Keratinocyte (primary cell): Measurements from ENCODE around the gene ABCC8. TPM values are rescaled to one million over a fixed set of nuclear protein-coding genes. Genes with fewer than 3 reads are reported as not detected.
A peak's percentile ranks its signal among the peaks of the same experiment; 100 is the strongest.

Experiments
- DNase-seq: peaks from one replicate; pipeline ENCODE4 v3.0.0-alpha.2; 2011; ENCODE audit warnings: low read depth, missing footprints, low spot score
- FAIRE-seq: peaks from 2 replicates; lab custom pipeline; 2011; peaks lifted over from hg19 to GRCh38; lab: Jason Lieb, UNC
- H2AFZ ChIP-seq: 2 replicates; pipeline ENCODE4 v1.6.0; 2012; ENCODE audit warnings: low read length, control low read depth, inconsistent platforms; ENCODE audit not compliant: control insufficient read depth
- H3K27ac ChIP-seq: 2 replicates; pipeline ENCODE4 v1.5.1; 2011; ENCODE audit warnings: low read length; ENCODE audit not compliant: control insufficient read depth, insufficient read depth
- H3K27me3 ChIP-seq: 3 replicates; pipeline ENCODE4 v1.6.0; 2011; ENCODE audit warnings: low read length; ENCODE audit not compliant: control insufficient read depth, insufficient read depth; ENCODE audit errors: extremely low read depth
- H3K36me3 ChIP-seq, 2 experiments: 2 replicates in 1 of 2; 3 replicates in 1 of 2; pipeline ENCODE4 v1.5.1; 2011; ENCODE audit warnings: low read length in 2 of 2, mild to moderate bottlenecking in 1 of 2; ENCODE audit not compliant: control insufficient read depth in 2 of 2, insufficient read depth in 2 of 2; ENCODE audit errors: extremely low read depth in 1 of 2
- H3K4me1 ChIP-seq: 3 replicates; pipeline ENCODE4 v1.5.1; 2011; ENCODE audit warnings: low read length; ENCODE audit not compliant: control insufficient read depth, insufficient read depth; ENCODE audit errors: extremely low read depth
- H3K4me2 ChIP-seq: 3 replicates; pipeline ENCODE4 v1.6.0; 2011; ENCODE audit warnings: low read depth, low read length; ENCODE audit not compliant: control insufficient read depth, insufficient read depth; ENCODE audit errors: extremely low read depth
- H3K4me3 ChIP-seq, 3 experiments: fragments of 200-600 bp in 1 of 3; sonication (generic) in 1 of 3; 2 replicates in 2 of 3; 3 replicates in 1 of 3; pipeline ENCODE4 v1.5.1; 2011 to 2016; ENCODE audit warnings: low read length in 3 of 3, mild to moderate bottlenecking in 3 of 3, control low read depth in 2 of 3, inconsistent platforms in 1 of 3, low read depth in 1 of 3, mixed read lengths in 1 of 3, mixed run types in 1 of 3, moderate library complexity in 1 of 3; ENCODE audit not compliant: control insufficient read depth in 2 of 3, insufficient read depth in 2 of 3; ENCODE audit errors: extremely low read depth in 1 of 3
- H3K79me2 ChIP-seq: 2 replicates; pipeline ENCODE4 v1.6.0; 2012; ENCODE audit warnings: low read length; ENCODE audit not compliant: control insufficient read depth, insufficient read depth
- H3K9ac ChIP-seq: 3 replicates; pipeline ENCODE4 v1.6.0; 2011; ENCODE audit warnings: low read length; ENCODE audit not compliant: control insufficient read depth, insufficient read depth; ENCODE audit errors: extremely low read depth
- H3K9me1 ChIP-seq: 3 replicates; pipeline ENCODE4 v1.6.0; 2011; ENCODE audit warnings: low read length; ENCODE audit not compliant: control insufficient read depth, insufficient read depth; ENCODE audit errors: extremely low read depth
- H3K9me3 ChIP-seq: 2 replicates; pipeline ENCODE4 v1.5.1; 2012; ENCODE audit warnings: low read depth, low read length; ENCODE audit not compliant: control insufficient read depth
- H4K20me1 ChIP-seq: 3 replicates; pipeline ENCODE4 v1.6.0; 2011; ENCODE audit warnings: low read length; ENCODE audit not compliant: control insufficient read depth, insufficient read depth; ENCODE audit errors: extremely low read depth
- EZH2 ChIP-seq: IDR thresholded peaks from one replicate; pipeline ENCODE4 v1.6.1; 2012; ENCODE audit warnings: inconsistent platforms, mild to moderate bottlenecking, low read length, moderate library complexity
- dilution Hi-C: fragments of 300-500 bp; cut with MboI; formaldehyde crosslinking; loops from one replicate; pipeline ENCODE4 v1.7.0; 2020; ENCODE audit warnings: low sequenced_read_pairs; ENCODE audit not compliant: extremely low pct_ligation_motif_present
- polyA plus RNA-seq, 5 experiments: library from polyadenylated mRNA; depleted of rRNA in 3 of 5; stranded (reverse) in 3 of 5; stranded (forward) in 1 of 5; unstranded in 1 of 5; fragments of >200 nt; gene quantifications; 1 replicate in 1 of 5; 2 replicates in 3 of 5; 3 replicates in 1 of 5; pipeline versions ENCODE4 v1.2.1 to v1.2.3, GENCODE V29; 2011 to 2012; ENCODE audit warnings: missing spikeins in 2 of 5, low read depth in 1 of 5, low replicate concordance in 1 of 5
- TF ChIP-seq, protein P1 (sequence below), 3 experiments: IDR thresholded peaks in 1 of 3; conservative IDR thresholded peaks in 1 of 3; optimal IDR thresholded peaks in 1 of 3; 2 replicates in 2 of 3; 3 replicates in 1 of 3; pipeline versions ENCODE3 to v1.5.1; 2011; ENCODE audit warnings: low read length in 3 of 3, mild to moderate bottlenecking in 3 of 3, moderate library complexity in 2 of 3, control low read depth in 1 of 3, inconsistent platforms in 1 of 3; ENCODE audit not compliant: insufficient read depth in 2 of 3; ENCODE audit errors: extremely low read depth in 1 of 3

ABCC8 gene
- polyA plus RNA-seq, 1 donor (not counting 4 experiments of a cell fraction or from before 2014, with no cell fraction given), result not detected

DNA sequence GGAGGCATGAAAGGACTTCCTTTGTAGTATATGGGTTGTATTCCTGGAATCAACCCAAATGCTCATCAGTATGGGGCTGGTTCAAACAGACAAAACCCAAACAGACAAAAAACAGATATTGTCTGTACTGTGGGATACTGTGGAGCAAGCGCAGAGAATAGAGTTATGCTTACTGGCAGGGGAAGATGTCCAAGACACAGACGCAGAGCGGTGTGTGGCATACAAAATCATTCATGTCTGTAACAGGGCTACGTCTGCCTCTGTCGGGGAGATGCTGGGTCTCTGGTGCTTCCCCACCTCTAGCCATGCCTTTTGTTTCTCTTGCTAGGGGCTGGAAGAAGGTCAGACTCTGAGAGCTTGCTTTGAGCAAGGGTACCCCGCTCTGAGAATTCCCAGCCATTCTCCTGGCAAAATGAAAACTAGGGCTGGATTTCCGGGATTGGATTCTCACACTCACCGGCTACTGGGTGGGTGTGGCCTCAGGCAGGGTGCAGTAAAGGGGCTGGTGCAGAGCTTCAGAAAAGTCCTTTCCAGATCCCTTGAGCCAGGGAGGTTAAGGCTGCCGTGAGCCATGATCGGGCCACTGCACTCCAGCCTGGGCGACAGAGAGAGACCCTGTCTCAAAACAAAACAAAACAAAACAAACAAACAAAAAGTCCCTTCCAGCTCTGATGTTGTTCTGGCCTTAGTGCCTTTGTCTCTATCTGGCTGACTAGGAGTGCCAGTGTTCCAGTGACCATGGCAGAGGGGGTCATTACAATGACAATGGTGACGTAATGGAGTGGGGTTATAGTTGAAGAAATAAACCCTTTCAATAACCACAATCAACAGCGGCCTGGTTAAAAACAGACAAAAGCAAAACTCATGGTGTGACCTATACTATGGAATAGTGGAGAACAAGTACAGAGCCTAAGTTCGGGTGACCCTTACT is 2.9 kb upstream of the ABCC8 start:
- TF ChIP-seq, protein P1, sequence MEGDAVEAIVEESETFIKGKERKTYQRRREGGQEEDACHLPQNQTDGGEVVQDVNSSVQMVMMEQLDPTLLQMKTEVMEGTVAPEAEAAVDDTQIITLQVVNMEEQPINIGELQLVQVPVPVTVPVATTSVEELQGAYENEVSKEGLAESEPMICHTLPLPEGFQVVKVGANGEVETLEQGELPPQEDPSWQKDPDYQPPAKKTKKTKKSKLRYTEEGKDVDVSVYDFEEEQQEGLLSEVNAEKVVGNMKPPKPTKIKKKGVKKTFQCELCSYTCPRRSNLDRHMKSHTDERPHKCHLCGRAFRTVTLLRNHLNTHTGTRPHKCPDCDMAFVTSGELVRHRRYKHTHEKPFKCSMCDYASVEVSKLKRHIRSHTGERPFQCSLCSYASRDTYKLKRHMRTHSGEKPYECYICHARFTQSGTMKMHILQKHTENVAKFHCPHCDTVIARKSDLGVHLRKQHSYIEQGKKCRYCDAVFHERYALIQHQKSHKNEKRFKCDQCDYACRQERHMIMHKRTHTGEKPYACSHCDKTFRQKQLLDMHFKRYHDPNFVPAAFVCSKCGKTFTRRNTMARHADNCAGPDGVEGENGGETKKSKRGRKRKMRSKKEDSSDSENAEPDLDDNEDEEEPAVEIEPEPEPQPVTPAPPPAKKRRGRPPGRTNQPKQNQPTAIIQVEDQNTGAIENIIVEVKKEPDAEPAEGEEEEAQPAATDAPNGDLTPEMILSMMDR (optimal IDR thresholded peaks at IDR 0.05 in 1 of 3, IDR thresholded peaks at IDR 0.05 in 1 of 3, conservative IDR thresholded peaks at IDR 0.05 in 1 of 3; ENCODE audit: extremely low read depth in 1 of 3, insufficient read depth in 2 of 3, low read length in 3 of 3), result no peak
- peak; percentile 24 for TF ChIP-seq EZH2
- no peak overlapping the region for H3K4me2 ChIP-seq
- no peak overlapping the region for H3K27ac ChIP-seq
- no peaks in the 10 kb centered on the region for H3K4me1 ChIP-seq
- H3K79me2 ChIP-seq, result no peaks in the 10 kb centered on the region
- DNase-seq (no peak), FAIRE-seq (no peak)
- H3K9me1 ChIP-seq, result no peaks in the 10 kb centered on the region
- H2AFZ ChIP-seq, result no peak overlapping the region
- H3K4me3 ChIP-seq, result no peak overlapping the region
- no peak overlapping the region for H3K9ac ChIP-seq
- H3K36me3 ChIP-seq, result no peaks in the 10 kb centered on the region
- dilution Hi-C loops, result no loop called here
- H3K27me3 ChIP-seq, result peaks cover 44% of the 10 kb centered on the region
- no peaks in the 10 kb centered on the region for H4K20me1 ChIP-seq
- H3K9me3 ChIP-seq, result no peaks in the 10 kb centered on the region

- Histone ChIP-seq H2AFZ (no peak overlapping the region), H3K4me2 (no peak overlapping the region), H3K9me1 (no peaks in the 10 kb centered on the region), H3K4me1 (no peaks in the 10 kb centered on the region), H3K4me3 (no peak overlapping the region), H3K9ac (no peak overlapping the region), H4K20me1 (no peaks in the 10 kb centered on the region), H3K79me2 (no peaks in the 10 kb centered on the region), H3K9me3 (no peaks in the 10 kb centered on the region), H3K27me3 (peaks cover 58% of the 10 kb centered on the region), H3K36me3 (no peaks in the 10 kb centered on the region), H3K27ac (no peak overlapping the region)
- TF ChIP-seq, protein P1 (optimal IDR thresholded peaks at IDR 0.05 in 1 of 3, IDR thresholded peaks at IDR 0.05 in 1 of 3, conservative IDR thresholded peaks at IDR 0.05 in 1 of 3; ENCODE audit: extremely low read depth in 1 of 3, insufficient read depth in 2 of 3, low read length in 3 of 3), result no peak
- TF ChIP-seq EZH2, result no peak
- DNase-seq, result no peak
- no peak for FAIRE-seq
- dilution Hi-C loops, result no loop called here
Measured at GRCh38 chr11:17478070-17478469, 1.4 kb upstream of the ABCC8 start.
